HG03439 (cell line): ENCODE measurements around the gene ABI2.
"Not testable (repeated sequence)": the region's sequence is repeated elsewhere in the genome, so short reads cannot be mapped to it uniquely, and the experiment has no call there.

Source experiments
- ATAC-seq: cut with Tn5 transposase; IDR thresholded peaks from one replicate; pipeline ENCODE4 v1.9.1; 2021; ENCODE audit warnings: mild to moderate bottlenecking, moderate library complexity; ENCODE audit not compliant: unreplicated experiment

ABI2 gene

GRCh38 chr2:203418271-203418670 lies 90.1 kb downstream of the ABI2 start:
- ATAC-seq: no peak

- ATAC-seq: no peak
These were observed 98.9 kb downstream of the ABI2 start for GRCh38 chr2:203427061-203427460.

DNA sequence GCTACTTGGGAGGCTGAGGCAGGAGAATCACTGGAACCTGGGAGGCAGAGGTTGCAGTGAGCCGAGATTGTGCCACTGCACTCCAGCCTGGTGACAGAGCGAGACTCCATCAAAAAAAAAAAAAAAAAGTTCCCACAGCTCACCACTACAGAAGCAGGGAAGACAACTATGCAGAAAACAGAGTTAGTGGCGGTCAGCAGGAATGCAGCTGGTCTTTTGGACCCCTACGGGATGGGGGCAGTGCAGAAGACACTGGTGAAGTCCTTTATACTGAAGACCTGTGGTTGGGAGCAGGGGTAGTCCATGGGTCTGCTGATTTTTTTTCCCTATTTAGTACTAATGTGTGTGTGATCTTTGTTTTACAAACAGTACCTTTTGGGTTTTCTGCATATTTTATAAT lies 101.4 kb downstream of the ABI2 start:
- not testable (repeated sequence) for ATAC-seq

- no peak for ATAC-seq
These were observed 103.4 kb downstream of the ABI2 start for GRCh38 chr2:203431391-203432185.

GRCh38 chr2:203432811-203433210 lies 104.6 kb downstream of the ABI2 start:
- ATAC-seq: no peak

DNA sequence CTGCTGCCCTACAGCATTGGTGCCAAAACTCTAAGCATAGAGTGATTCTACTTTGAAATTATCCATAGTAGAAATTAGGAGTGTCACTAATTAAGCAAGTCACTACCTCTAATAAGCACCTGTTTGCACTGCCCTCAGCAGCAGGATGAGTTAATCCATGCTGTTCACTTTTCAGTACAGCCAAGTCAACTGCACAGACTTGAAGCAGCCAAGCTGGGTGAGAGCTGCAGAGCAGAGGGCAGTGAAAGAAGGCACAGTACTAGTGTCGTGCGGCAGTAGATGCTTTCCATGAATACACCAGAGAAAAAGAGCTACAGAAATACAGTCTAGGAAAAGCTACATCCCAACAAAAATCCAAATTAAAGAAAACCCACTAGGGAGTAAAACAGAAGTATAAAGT lies 108.3 kb downstream of the ABI2 start:
- ATAC-seq: no peak

GRCh38 chr2:203437511-203437910 lies 109.3 kb downstream of the ABI2 start:
- ATAC-seq: no peak

DNA sequence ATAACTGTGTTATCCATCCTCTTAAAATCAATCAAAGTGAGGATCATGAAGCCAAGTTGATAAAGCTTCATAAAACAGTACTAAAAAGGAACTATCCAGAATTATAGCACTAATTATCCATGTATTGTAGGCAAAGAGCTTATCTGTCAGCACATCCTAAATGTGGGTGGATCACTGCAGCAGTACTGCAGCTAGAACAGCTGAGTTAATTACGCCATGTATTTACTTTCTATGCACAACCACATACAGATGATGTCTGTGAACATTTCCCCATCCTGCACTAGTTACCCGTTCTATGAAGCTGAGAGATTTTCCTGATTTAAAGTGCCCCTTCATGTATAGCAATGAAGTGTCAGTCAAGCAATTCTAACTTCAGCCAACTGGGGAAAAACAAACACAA lies 110.3 kb downstream of the ABI2 start:
- no peak for ATAC-seq

GRCh38 chr2:203440671-203441070 lies 112.5 kb downstream of the ABI2 start:
- ATAC-seq: no peak

GRCh38 chr2:203441463-203441862 lies 113.3 kb downstream of the ABI2 start:
- ATAC-seq: no peak

DNA sequence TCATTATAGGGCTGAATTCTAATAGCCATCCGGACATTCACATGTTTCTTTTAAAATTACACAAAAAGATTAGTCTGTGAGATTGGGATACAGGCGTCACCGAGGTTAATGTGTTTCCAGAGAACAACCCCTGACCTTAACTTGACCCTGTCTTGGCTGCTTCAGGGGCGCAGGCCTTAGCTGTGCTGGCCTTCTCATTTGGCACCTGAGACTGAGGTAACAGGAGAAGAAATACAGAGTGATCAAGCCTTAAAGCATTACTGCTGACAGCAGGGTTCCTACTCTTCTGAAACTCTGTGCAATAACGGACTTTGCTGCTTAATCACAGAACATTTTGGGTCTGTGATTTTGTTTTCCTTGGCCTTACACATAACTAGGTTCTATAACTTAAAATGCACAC lies 114.3 kb downstream of the ABI2 start:
- no peak for ATAC-seq

GRCh38 chr2:203444738-203445137 lies 116.5 kb downstream of the ABI2 start:
- ATAC-seq: no peak

GRCh38 chr2:203446071-203446481 lies 117.9 kb downstream of the ABI2 start:
- no peak for ATAC-seq

GRCh38 chr2:203446780-203447179 lies 118.6 kb downstream of the ABI2 start:
- ATAC-seq: no peak

- no peak for ATAC-seq
These were observed 122.4 kb downstream of the ABI2 start for GRCh38 chr2:203450561-203450960.

GRCh38 chr2:203451011-203451410 lies 122.8 kb downstream of the ABI2 start:
- ATAC-seq: no peak

DNA sequence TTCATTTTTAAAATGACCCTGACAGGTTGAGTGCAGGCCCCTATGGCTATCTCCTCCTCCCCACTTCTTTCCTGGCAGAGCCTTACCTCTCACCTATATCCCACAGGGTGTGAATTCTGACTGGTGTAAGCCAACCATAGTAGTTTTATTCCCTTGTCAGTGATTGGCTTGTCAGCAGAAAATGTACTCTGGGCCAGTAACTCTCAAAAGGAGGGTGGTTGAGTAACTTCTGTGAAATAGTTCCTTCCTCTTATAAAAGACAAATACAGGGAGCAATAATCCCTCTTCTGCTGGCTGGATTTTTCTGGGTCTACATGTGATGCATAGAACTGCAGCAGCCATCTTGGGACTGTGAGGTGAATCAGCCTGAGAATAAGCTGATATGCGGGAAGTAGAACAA lies 123.5 kb downstream of the ABI2 start:
- no peak for ATAC-seq

GRCh38 chr2:203453858-203454451 lies 125.8 kb downstream of the ABI2 start:
- ATAC-seq: no peak

DNA sequence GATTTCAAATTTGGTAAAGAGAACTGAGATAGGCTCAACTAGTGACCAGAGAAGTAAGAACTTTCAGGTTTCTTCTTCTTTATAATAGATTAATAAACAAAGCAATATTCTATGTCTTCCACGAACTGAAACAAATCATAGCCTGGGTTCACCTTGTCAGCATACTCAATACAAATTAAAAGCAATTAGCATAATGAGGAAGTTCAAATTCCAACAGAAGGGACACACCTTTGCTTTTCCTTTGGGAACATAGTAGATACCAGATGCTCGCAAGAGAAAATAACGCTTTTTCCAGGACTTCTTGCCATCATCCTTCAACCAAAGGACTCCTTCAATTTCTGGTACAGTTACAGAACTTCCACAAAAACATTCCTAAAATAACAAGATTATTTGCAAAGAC lies 127.0 kb downstream of the ABI2 start:
- no peak for ATAC-seq

DNA sequence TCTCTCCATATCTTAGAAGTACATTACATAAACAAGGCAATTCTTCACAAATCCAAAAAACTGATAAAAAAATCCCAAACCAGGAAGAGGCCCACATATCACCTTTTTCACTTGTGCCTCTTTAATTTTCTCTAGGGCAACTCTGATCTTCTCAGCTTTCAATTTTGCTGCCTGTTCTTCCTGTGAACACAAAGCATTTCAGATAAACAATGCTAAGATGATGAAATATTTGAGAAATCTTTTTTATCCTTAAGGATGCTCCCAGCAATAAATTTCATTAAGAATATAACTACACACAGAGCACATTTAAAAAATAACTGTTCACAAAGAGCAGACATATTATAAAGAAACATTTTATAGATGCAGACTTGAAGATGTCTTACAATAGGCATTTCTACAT lies 133.6 kb downstream of the ABI2 start:
- no peak for ATAC-seq

GRCh38 chr2:203462308-203462707 lies 134.1 kb downstream of the ABI2 start:
- ATAC-seq: no peak

DNA sequence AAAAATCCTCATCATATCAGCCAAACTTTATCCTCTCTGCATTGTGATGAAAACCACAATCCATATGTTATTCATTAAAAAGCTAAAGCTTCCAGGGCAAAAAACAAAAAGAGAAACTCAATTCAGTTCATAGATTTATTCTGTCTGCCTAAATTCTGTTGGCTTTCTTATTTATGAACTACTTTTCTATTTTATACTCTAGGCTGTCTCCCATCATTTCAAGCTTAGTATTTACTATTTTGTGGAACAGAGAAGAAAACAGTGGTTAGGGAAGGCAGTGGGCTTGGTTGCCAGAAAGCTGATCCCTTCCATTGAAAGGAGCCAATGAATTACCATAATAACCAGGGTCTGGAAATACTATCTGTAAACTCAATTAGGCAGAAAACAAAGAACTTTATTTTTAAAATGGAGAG lies 135.1 kb downstream of the ABI2 start:
- no peak for ATAC-seq

GRCh38 chr2:203469546-203469945 lies 141.4 kb downstream of the ABI2 start:
- ATAC-seq: no peak
